Cardiac muscle cell (in vitro differentiated cells and primary cell): ENCODE data around the gene SLC1A1. TPM values are rescaled to one million over a fixed set of nuclear protein-coding genes. Genes with fewer than 3 reads are reported as not detected.

ENCODE experiments used
- DNase-seq, 2 donors: peaks; one replicate each; pipeline versions ENCODE4 v3.0.0 to v3.0.0-alpha.2; 2010 to 2017; ENCODE audit warnings: low read depth in 1 of 2, low spot score in 1 of 2
- H3K27ac ChIP-seq: fragments of 200-600 bp; sonication (generic); 2 replicates; pipeline ENCODE4 v1.5.1; 2016
- H3K27me3 ChIP-seq: fragments of 200-600 bp; sonication (generic); 2 replicates; pipeline ENCODE4 v1.6.0; 2016; ENCODE audit warnings: control low read depth
- H3K36me3 ChIP-seq: fragments of 200-600 bp; sonication (generic); 2 replicates; pipeline ENCODE4 v1.5.1; 2016; ENCODE audit warnings: control low read depth
- H3K4me1 ChIP-seq: fragments of 200-600 bp; sonication (generic); 2 replicates; pipeline ENCODE4 v1.8.1; 2017; ENCODE audit warnings: low read depth, mild to moderate bottlenecking, mixed run types
- H3K4me3 ChIP-seq: fragments of 200-600 bp; sonication (generic); 2 replicates; pipeline ENCODE4 v1.5.1; 2016; ENCODE audit warnings: mild to moderate bottlenecking
- H3K9me3 ChIP-seq: fragments of 200-600 bp; sonication (generic); 2 replicates; pipeline ENCODE4 v1.5.1; 2017; ENCODE audit warnings: low read depth, mild to moderate bottlenecking, control low read depth
- polyA plus RNA-seq: library from polyadenylated mRNA; unstranded; fragments of >200 nt; fragmentation: Nextera tagmentation; extraction: Ambion mirVana; gene quantifications from 2 replicates; pipeline ENCODE4 v1.2.1, GENCODE V29; 2016
- total RNA-seq: library from RNA; depleted of rRNA; stranded (reverse); fragments of >200 nt; gene quantifications from 2 replicates; pipeline ENCODE4 v1.2.3, GENCODE V29; 2016
- TF ChIP-seq, protein P1 (sequence below): IDR thresholded peaks from 2 replicates; pipeline ENCODE4 v1.5.1; 2012; ENCODE audit warnings: low read depth, mild to moderate bottlenecking, low read length

Gene SLC1A1
- total and polyA plus RNA-seq, 2 experiments from 2014 or later: 0.57 to 2.4 TPM

DNA sequence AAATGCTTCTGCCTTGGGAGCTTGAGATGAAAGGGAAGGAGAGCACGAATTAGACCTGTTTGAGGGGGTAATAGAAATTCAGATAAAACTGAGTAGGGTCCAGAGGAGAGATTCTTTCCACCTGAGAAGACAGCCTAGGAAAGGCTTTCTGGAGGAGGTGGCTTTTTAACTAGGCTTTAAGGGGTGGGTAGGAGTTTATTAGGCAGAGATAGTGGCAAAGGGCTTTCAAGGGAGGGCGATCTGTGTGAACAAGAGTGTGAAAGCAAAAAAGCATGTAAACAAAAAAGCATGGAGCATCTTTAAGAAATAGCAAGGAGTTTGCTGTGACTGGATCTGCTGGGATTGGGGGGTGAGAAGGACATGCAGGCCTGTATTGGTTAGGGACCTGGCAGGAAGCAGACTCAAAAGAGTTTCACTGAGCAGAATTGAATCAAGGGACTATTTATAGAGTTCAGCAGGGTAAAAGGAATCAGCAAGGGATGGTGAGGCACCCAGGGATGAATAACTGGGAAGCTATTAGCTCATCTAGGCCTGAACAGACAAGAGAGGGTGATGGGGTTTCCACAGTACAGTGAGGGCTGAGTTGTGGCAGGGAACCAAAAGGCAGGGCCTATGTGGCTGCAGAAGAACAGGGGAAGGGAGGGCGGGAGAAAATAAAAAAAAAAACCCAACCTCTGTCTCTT, 18.8 kb downstream of the SLC1A1 start:
- Histone ChIP-seq H3K27me3 (no peaks in the 10 kb centered on the region), H3K4me1 (no peaks in the 10 kb centered on the region), H3K27ac (no peak overlapping the region), H3K4me3 (no peak overlapping the region), H3K36me3 (no peaks in the 10 kb centered on the region), H3K9me3 (no peaks in the 10 kb centered on the region)
- TF ChIP-seq, protein P1, sequence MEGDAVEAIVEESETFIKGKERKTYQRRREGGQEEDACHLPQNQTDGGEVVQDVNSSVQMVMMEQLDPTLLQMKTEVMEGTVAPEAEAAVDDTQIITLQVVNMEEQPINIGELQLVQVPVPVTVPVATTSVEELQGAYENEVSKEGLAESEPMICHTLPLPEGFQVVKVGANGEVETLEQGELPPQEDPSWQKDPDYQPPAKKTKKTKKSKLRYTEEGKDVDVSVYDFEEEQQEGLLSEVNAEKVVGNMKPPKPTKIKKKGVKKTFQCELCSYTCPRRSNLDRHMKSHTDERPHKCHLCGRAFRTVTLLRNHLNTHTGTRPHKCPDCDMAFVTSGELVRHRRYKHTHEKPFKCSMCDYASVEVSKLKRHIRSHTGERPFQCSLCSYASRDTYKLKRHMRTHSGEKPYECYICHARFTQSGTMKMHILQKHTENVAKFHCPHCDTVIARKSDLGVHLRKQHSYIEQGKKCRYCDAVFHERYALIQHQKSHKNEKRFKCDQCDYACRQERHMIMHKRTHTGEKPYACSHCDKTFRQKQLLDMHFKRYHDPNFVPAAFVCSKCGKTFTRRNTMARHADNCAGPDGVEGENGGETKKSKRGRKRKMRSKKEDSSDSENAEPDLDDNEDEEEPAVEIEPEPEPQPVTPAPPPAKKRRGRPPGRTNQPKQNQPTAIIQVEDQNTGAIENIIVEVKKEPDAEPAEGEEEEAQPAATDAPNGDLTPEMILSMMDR: no peak
- peak in 1 of 2 donors; percentile 33 for DNase-seq

DNA sequence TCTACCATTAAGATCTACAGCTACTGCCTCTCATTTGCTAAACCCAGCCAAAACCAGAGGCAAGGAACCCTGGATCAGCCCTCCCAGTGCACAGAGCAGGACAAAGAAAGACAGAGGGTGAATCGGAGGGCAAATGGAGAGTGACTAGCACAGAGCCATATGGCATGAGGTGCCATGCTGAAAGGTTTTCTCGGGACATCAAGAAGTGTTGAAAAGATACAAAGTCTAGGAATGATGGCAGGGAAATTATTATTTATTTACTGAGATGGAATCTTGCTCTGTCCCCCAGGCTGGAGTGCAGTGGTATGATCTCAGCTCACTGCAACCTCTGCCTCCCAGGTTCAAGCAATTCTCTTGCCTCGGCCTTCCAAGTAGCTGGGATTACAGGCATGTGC, 19.3 kb downstream of the SLC1A1 start:
- DNase-seq: no peak
- H3K4me3 ChIP-seq: no peak overlapping the region
- no peaks in the 10 kb centered on the region for H3K27me3 ChIP-seq
- H3K36me3 ChIP-seq: no peaks in the 10 kb centered on the region
- TF ChIP-seq, protein P1: no peak
- H3K9me3 ChIP-seq: no peaks in the 10 kb centered on the region
- no peaks in the 10 kb centered on the region for H3K4me1 ChIP-seq
- no peak overlapping the region for H3K27ac ChIP-seq

DNA sequence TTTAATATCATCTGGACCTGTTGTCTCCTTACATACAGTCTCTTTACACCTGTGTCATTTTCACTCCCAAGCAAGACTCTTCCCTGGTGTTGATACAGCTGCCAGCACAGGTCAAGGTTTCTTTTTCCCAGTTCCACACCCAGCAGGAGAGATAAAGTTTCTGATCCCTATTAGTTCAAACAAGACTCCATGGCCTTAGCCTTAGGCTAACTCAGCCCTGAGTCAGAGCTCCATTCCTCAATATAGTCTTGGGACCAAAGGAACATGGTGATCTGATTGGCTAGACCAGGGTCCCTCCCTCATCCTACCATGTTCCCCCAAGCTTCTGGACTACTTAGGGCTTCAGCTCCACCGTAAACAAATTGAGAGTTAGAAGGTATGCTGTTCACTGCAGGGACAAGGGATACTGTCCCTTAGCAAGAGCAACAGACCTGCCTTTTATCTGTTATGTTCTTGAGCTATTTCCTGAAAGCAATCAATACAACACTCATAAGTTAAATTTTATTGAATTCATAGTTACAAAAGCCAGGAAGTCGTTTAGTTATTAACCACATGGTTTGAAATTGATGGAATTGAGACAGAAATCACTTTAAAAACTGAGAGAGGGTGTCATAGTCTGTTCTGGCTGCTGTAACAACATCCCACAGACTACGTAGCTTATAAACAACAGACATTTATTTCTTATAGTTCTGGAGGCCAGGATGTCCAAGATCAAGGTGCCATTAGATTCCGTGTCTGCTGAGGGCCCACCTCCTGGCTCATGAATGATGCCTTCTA, 20.5 kb downstream of the SLC1A1 start:
- Histone ChIP-seq H3K36me3 (no peaks in the 10 kb centered on the region), H3K27me3 (no peaks in the 10 kb centered on the region), H3K9me3 (no peaks in the 10 kb centered on the region), H3K4me1 (no peaks in the 10 kb centered on the region), H3K4me3 (no peak overlapping the region), H3K27ac (no peak overlapping the region)
- TF ChIP-seq, protein P1: no peak
- no peak for DNase-seq

DNA sequence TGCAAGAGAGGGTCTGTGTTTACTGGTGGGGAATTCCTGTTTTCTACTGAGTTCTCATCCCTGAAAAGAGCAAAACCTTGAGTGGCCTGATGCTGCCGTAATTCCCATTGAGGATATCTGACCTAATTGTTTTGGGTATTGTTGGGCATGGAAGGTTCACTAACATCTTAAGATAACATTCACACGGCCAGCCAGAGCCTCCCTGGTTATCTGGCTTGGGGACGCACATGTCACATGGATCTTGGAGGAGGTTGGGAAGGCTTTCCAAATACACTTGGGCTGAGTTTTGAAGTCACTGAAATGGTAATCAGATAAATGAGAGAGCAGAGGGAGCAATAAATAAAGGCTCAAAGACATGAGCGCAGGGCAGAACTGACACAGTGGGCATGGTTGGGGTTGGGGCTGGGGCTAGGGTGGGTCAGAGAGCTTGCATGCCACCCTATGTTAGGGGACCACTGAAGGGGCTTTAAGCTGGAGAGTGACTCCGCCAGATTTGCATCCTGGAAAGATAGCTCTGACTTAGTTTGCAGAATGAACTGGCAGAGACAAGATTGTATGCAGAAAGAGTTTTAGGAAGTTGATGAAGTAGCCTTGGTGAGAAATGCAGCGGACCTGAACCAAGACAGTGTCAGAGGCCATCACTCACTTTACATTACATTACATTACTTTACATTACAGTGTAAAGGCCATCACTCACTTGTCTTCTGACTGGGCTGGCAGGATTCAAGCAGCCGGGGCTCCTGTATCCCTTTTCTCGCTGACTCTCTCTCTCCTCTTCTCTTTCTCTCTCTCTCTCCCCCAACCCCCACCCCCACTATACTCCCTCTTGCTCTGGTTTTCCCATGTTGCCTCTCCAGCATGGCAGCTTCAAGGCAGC, 24.2 kb downstream of the SLC1A1 start:
- Histone ChIP-seq H3K27me3 (no peaks in the 10 kb centered on the region), H3K27ac (no peak overlapping the region), H3K4me3 (no peak overlapping the region), H3K4me1 (no peaks in the 10 kb centered on the region), H3K9me3 (no peaks in the 10 kb centered on the region), H3K36me3 (no peaks in the 10 kb centered on the region)
- no peak for DNase-seq
- TF ChIP-seq, protein P1: no peak

DNA sequence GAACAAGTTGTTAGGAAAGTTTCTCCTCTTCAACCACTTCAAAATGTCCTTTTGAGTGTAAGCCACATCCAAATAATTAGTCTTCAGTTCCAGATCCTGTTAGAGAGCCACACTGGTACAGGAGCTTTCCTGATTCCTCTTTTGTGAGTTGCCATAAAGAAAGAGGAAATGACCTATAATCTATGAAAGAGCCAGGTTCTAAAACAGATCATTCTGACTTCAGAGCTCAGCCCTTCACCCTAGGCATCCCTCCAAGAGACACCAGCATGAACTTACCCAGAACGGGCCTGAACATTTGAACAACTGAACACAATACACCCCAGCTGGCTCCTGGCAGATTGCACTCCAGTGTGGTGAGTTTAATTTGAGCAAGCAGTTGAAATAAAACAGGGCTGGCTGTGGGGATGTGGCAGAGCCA, 25.7 kb downstream of the SLC1A1 start:
- no peak overlapping the region for H3K4me3 ChIP-seq
- DNase-seq: peak in 1 of 2 donors; percentile 33
- H3K27me3 ChIP-seq: no peaks in the 10 kb centered on the region
- TF ChIP-seq, protein P1: no peak
- H3K9me3 ChIP-seq: no peaks in the 10 kb centered on the region
- H3K4me1 ChIP-seq: no peaks in the 10 kb centered on the region
- no peak overlapping the region for H3K27ac ChIP-seq
- H3K36me3 ChIP-seq: no peaks in the 10 kb centered on the region
